Testis (tissue), 3 donors: Measurements from ENCODE around the gene PIANP. TPM values are rescaled to one million over a fixed set of nuclear protein-coding genes. Genes with fewer than 3 reads are reported as not detected.

Experiments
- DNase-seq: peaks from one replicate; pipeline ENCODE4 v3.0.0-alpha.2; 2019
- H3K27ac ChIP-seq, 2 donors: fragments of 200-600 bp; sonication (generic); one replicate each; pipeline ENCODE4 v1.5.1; 2019
- H3K27me3 ChIP-seq: fragments of 200-600 bp; sonication (generic); one replicate; pipeline ENCODE4 v1.5.1; 2019
- H3K36me3 ChIP-seq: fragments of 200-600 bp; sonication (generic); one replicate; pipeline ENCODE4 v1.5.1; 2017; ENCODE audit warnings: low read depth; ENCODE audit errors: missing control alignments
- H3K4me1 ChIP-seq: fragments of 200-600 bp; sonication (generic); one replicate; pipeline ENCODE4 v1.5.1; 2019
- H3K4me3 ChIP-seq, 2 donors: fragments of 200-600 bp; sonication (generic); one replicate each; pipeline ENCODE4 v1.5.1; 2017 to 2019
- H3K9me3 ChIP-seq: fragments of 200-600 bp; sonication (generic); one replicate; pipeline ENCODE4 v1.5.1; 2017
- POLR2A ChIP-seq: fragments of 450-650 bp; IDR thresholded peaks from one replicate; pipeline ENCODE4 v1.6.1; 2017; ENCODE audit warnings: antibody characterized with exemption, mild to moderate bottlenecking, moderate library complexity
- WGBS, 2 donors: methylation state at CpG; one replicate each; pipeline ENCODE4 v1.1.5; 2018; 5-methylcytosine and 5-hydroxymethylcytosine counted together
- intact Hi-C: fragments of 100-400 bp; cut with DNase I; formaldehyde crosslinking; loops from one replicate; pipeline ENCODE4 v1.15.1; 2023; ENCODE audit warnings: low total_unique reads
- polyA plus RNA-seq: library from polyadenylated mRNA; stranded (reverse); fragments of 350-450 nt; fragmentation: Illumina TruSeq; extraction: RNeasy Lipid Tissue Mini Kit (QIAGEN cat#74804); gene quantifications from one replicate; pipeline ENCODE4 v1.2.3, GENCODE V29; 2014; ENCODE audit warnings: low read depth, low replicate concordance; ENCODE audit not compliant: insufficient read depth
- small RNA-seq, 2 donors: library from RNA; depleted of rRNA; stranded (forward); fragments of <200 nt; gene quantifications; one replicate each; pipeline ENCODE3, GENCODE V24; 2016
- total RNA-seq, 2 donors: library from RNA; depleted of rRNA; stranded (reverse); fragments of >200 nt; gene quantifications; one replicate each; pipeline ENCODE4 v1.2.3, GENCODE V29; 2016
- TF ChIP-seq, protein P1 (sequence below), 3 experiments: fragments of 450-650 bp in 2 of 3; fragments of 200-600 bp in 1 of 3; sonication (generic) in 1 of 3; IDR thresholded peaks; one replicate each; pipeline ENCODE4 v1.5.1; 2016 to 2019; ENCODE audit warnings: antibody characterized with exemption in 3 of 3, mild to moderate bottlenecking in 2 of 3, moderate library complexity in 1 of 3

PIANP gene
- total and polyA plus RNA-seq, 3 donors from 2014 or later, result 3.3 to 7.6 (median 5.8) TPM

DNA sequence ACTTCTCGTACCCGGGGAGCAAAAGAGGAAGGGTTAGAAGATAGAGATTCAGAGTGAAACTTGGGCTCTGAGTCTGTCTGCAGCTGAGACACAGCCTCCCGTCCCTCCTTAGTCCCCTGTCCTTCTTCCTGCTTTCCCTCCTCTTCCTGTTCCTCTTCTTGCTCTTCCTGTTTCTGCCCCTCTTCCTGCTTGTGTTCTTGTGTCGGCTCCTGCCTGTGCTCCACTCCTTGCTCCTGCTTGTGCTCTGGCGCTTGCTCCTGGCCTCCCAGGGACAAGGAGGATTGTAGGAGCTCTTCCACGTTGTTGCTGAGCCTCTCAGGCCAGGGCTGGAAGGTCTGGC lies 56.4 kb downstream of the PIANP start:
- Histone ChIP-seq H3K27me3 (no peaks in the 10 kb centered on the region), H3K4me3 (no peak overlapping the region), H3K36me3 (no peaks in the 10 kb centered on the region), H3K9me3 (no peaks in the 10 kb centered on the region), H3K27ac (no peak overlapping the region), H3K4me1 (peaks cover 10% of the 10 kb centered on the region)
- 65 to 77% methylated on average over 6 of the region's 6 CpGs for WGBS, 2 donors
- TF ChIP-seq, protein P1, sequence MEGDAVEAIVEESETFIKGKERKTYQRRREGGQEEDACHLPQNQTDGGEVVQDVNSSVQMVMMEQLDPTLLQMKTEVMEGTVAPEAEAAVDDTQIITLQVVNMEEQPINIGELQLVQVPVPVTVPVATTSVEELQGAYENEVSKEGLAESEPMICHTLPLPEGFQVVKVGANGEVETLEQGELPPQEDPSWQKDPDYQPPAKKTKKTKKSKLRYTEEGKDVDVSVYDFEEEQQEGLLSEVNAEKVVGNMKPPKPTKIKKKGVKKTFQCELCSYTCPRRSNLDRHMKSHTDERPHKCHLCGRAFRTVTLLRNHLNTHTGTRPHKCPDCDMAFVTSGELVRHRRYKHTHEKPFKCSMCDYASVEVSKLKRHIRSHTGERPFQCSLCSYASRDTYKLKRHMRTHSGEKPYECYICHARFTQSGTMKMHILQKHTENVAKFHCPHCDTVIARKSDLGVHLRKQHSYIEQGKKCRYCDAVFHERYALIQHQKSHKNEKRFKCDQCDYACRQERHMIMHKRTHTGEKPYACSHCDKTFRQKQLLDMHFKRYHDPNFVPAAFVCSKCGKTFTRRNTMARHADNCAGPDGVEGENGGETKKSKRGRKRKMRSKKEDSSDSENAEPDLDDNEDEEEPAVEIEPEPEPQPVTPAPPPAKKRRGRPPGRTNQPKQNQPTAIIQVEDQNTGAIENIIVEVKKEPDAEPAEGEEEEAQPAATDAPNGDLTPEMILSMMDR (IDR thresholded peaks at IDR 0.05), result no peak
- TF ChIP-seq POLR2A, result no peak
- DNase-seq, result no peak
- intact Hi-C loops, result no loop called here

Small RNAs within 50 kb of the gene (small RNA-seq; reads per million reads assigned to genes)
- 0.27 to 0.28 reads per million in 2 donors for gene RNU6-781P

Other genes starting within 250 kb of the PIANP start
- 10 to 100 TPM; 18.4 to 29.8 TPM for gene TAPBPL, start 248.8 kb downstream of the PIANP start, total RNA-seq
- gene TAPBPL, start 248.8 kb downstream of the PIANP start, polyA plus RNA-seq, result 20.1 TPM
- gene VAMP1, start 230.1 kb downstream of the PIANP start, total RNA-seq, result 10 to 100 TPM; 15.0 to 18.3 TPM
- gene VAMP1, start 230.1 kb downstream of the PIANP start, polyA plus RNA-seq, result 12.7 TPM
- 100 to 1,000 TPM; 106 to 135 TPM for gene MRPL51, start 207.6 kb downstream of the PIANP start, total RNA-seq
- gene MRPL51, start 207.6 kb downstream of the PIANP start, polyA plus RNA-seq, result 343 TPM
- 10 to 100 TPM; 42.9 to 43.1 TPM for gene NCAPD2, start 206.7 kb downstream of the PIANP start, total RNA-seq
- 46.6 TPM for gene NCAPD2, start 206.7 kb downstream of the PIANP start, polyA plus RNA-seq
- 1,000 to 10,000 TPM; 1,591 to 1,928 TPM for gene GAPDH, start 166.3 kb downstream of the PIANP start, total RNA-seq
- gene GAPDH, start 166.3 kb downstream of the PIANP start, polyA plus RNA-seq, result 1,857 TPM
- gene IFFO1, start 144.8 kb downstream of the PIANP start, total RNA-seq, result 10 to 100 TPM; 40.6 to 43.4 TPM
- gene IFFO1, start 144.8 kb downstream of the PIANP start, polyA plus RNA-seq, result 28.6 TPM
- 10 to 100 TPM; 51.8 to 60.3 TPM for gene NOP2, start 132.5 kb downstream of the PIANP start, total RNA-seq
- 38.6 TPM for gene NOP2, start 132.5 kb downstream of the PIANP start, polyA plus RNA-seq
- 100 to 1,000 TPM; 314 to 328 TPM for gene CHD4, start 93.4 kb downstream of the PIANP start, total RNA-seq
- 160 TPM for gene CHD4, start 93.4 kb downstream of the PIANP start, polyA plus RNA-seq
- 1 to 10 TPM; 1.5 to 2.4 TPM for gene LPAR5, start 64.9 kb downstream of the PIANP start, total RNA-seq
- gene LPAR5, start 64.9 kb downstream of the PIANP start, polyA plus RNA-seq, result 3.1 TPM
- gene ACRBP, start 53.4 kb downstream of the PIANP start, total RNA-seq, result 100 to 1,000 TPM; 172 to 241 TPM
- 715 TPM for gene ACRBP, start 53.4 kb downstream of the PIANP start, polyA plus RNA-seq
- gene ING4, start 37.7 kb downstream of the PIANP start, total RNA-seq, result 10 to 100 TPM; 58.3 to 63.0 TPM
- 48.1 TPM for gene ING4, start 37.7 kb downstream of the PIANP start, polyA plus RNA-seq
- 10 to 100 TPM; 78.5 to 85.1 TPM for gene ZNF384, start 11.4 kb downstream of the PIANP start, total RNA-seq
- 94.9 TPM for gene ZNF384, start 11.4 kb downstream of the PIANP start, polyA plus RNA-seq
- gene COPS7A, start 23.2 kb upstream of the PIANP start, total RNA-seq, result 10 to 100 TPM; 68.3 to 82.4 TPM
- 69.4 TPM for gene COPS7A, start 23.2 kb upstream of the PIANP start, polyA plus RNA-seq
- gene MLF2, start 52.3 kb upstream of the PIANP start, total RNA-seq, result 100 to 1,000 TPM; 211 to 242 TPM
- 177 TPM for gene MLF2, start 52.3 kb upstream of the PIANP start, polyA plus RNA-seq
- 10 to 100 TPM; 53.4 to 64.3 TPM for gene PTMS, start 65.5 kb upstream of the PIANP start, total RNA-seq
- gene PTMS, start 65.5 kb upstream of the PIANP start, polyA plus RNA-seq, result 185 TPM
- 1 to 10 TPM; 4.1 to 7.1 TPM for gene LAG3, start 71.7 kb upstream of the PIANP start, total RNA-seq
- gene LAG3, start 71.7 kb upstream of the PIANP start, polyA plus RNA-seq, result 6.3 TPM
- 1 to 10 TPM; 2.0 to 4.5 TPM for gene CD4, start 88.7 kb upstream of the PIANP start, total RNA-seq
- gene CD4, start 88.7 kb upstream of the PIANP start, polyA plus RNA-seq, result 22.2 TPM
- 1 to 10 TPM in 1 of 2 donors, under 1 TPM in 1; 0.94 to 2.2 TPM for gene GPR162, start 121.0 kb upstream of the PIANP start, total RNA-seq
- gene GPR162, start 121.0 kb upstream of the PIANP start, polyA plus RNA-seq, result 1.8 TPM
- 10 to 100 TPM; 13.1 to 18.8 TPM for gene P3H3, start 127.6 kb upstream of the PIANP start, total RNA-seq
- gene P3H3, start 127.6 kb upstream of the PIANP start, polyA plus RNA-seq, result 19.2 TPM
- 1 to 10 TPM; 4.8 to 5.0 TPM for gene GNB3, start 140.1 kb upstream of the PIANP start, total RNA-seq
- 1.6 TPM for gene GNB3, start 140.1 kb upstream of the PIANP start, polyA plus RNA-seq
- 10 to 100 TPM; 27.5 to 43.5 TPM for gene CDCA3, start 150.5 kb upstream of the PIANP start, total RNA-seq
- gene CDCA3, start 150.5 kb upstream of the PIANP start, polyA plus RNA-seq, result 81.7 TPM
- 10 to 100 TPM; 96.1 to 97.5 TPM for gene USP5, start 151.3 kb upstream of the PIANP start, total RNA-seq
- 154 TPM for gene USP5, start 151.3 kb upstream of the PIANP start, polyA plus RNA-seq
- gene TPI1, start 166.7 kb upstream of the PIANP start, total RNA-seq, result 100 to 1,000 TPM; 347 to 356 TPM
- gene TPI1, start 166.7 kb upstream of the PIANP start, polyA plus RNA-seq, result 544 TPM
- gene SPSB2, start 172.5 kb upstream of the PIANP start, total RNA-seq, result 10 to 100 TPM; 11.6 to 22.0 TPM
- 21.3 TPM for gene SPSB2, start 172.5 kb upstream of the PIANP start, polyA plus RNA-seq
- 10 to 100 TPM; 32.7 to 33.9 TPM for gene LRRC23, start 204.0 kb upstream of the PIANP start, total RNA-seq
- 112 TPM for gene LRRC23, start 204.0 kb upstream of the PIANP start, polyA plus RNA-seq
- 1 to 10 TPM; 8.8 to 8.9 TPM for gene ENO2, start 213.8 kb upstream of the PIANP start, total RNA-seq
- 14.3 TPM for gene ENO2, start 213.8 kb upstream of the PIANP start, polyA plus RNA-seq
- 10 to 100 TPM; 63.4 to 73.2 TPM for gene ATN1, start 227.1 kb upstream of the PIANP start, total RNA-seq
- 40.5 TPM for gene ATN1, start 227.1 kb upstream of the PIANP start, polyA plus RNA-seq
- not detected for gene RNU7-1, start 243.0 kb upstream of the PIANP start, total RNA-seq
- gene RNU7-1, start 243.0 kb upstream of the PIANP start, polyA plus RNA-seq, result not detected
- 100 to 1,000 TPM; 143 to 236 TPM for gene C12orf57, start 243.2 kb upstream of the PIANP start, total RNA-seq
- 141 TPM for gene C12orf57, start 243.2 kb upstream of the PIANP start, polyA plus RNA-seq